HEK293T (cell line): Measurements from ENCODE around the gene IPO4.

ENCODE experiments used
- CTCF ChIA-PET: fragments of 350-600 bp; formaldehyde crosslinking; extraction: SDS; loops from one replicate; lab custom pipeline; 2021; ENCODE audit warnings: antibody characterized with exemption, inconsistent platforms; lab: Yijun Ruan, JAX
- POLR2A ChIA-PET: fragments of 350-600 bp; formaldehyde crosslinking; extraction: SDS; loops from one replicate; lab custom pipeline; 2020; ENCODE audit warnings: antibody characterized with exemption, inconsistent platforms; lab: Yijun Ruan, JAX
- DNase-seq: peaks from one replicate; pipeline ENCODE4 v3.0.0; 2012; ENCODE audit warnings: mixed read lengths; ENCODE audit errors: extremely low spot score
- ARNT ChIP-seq: fragments of 450-650 bp; IDR thresholded peaks from 2 replicates; pipeline ENCODE4 v1.6.1; 2017; ENCODE audit warnings: mild to moderate bottlenecking
- BHLHE40 ChIP-seq: fragments of 450-650 bp; IDR thresholded peaks from 2 replicates; pipeline ENCODE4 v1.6.1; 2016; ENCODE audit warnings: mild to moderate bottlenecking, moderate library complexity, borderline replicate concordance
- CTBP1 ChIP-seq: fragments of 450-650 bp; IDR thresholded peaks from 2 replicates; pipeline ENCODE4 v1.6.1; 2016; ENCODE audit warnings: borderline replicate concordance
- ELF4 ChIP-seq: fragments of 450-650 bp; IDR thresholded peaks from 2 replicates; pipeline ENCODE4 v1.6.1; 2017; ENCODE audit warnings: antibody characterized with exemption
- FOXA1 ChIP-seq: fragments of 450-650 bp; IDR thresholded peaks from 2 replicates; pipeline ENCODE4 v1.6.1; 2016; ENCODE audit warnings: mild to moderate bottlenecking
- FOXK2 ChIP-seq: fragments of 450-650 bp; IDR thresholded peaks from 2 replicates; pipeline ENCODE4 v1.6.1; 2016; ENCODE audit warnings: mild to moderate bottlenecking
- FOXM1 ChIP-seq: fragments of 450-650 bp; IDR thresholded peaks from 2 replicates; pipeline ENCODE4 v1.6.1; 2017; ENCODE audit warnings: mild to moderate bottlenecking, borderline replicate concordance
- HDGF ChIP-seq: fragments of 450-650 bp; IDR thresholded peaks from 2 replicates; pipeline ENCODE4 v1.6.1; 2017; ENCODE audit warnings: antibody characterized with exemption, borderline replicate concordance
- L3MBTL2 ChIP-seq: fragments of 450-650 bp; conservative IDR thresholded peaks from 2 replicates; pipeline ENCODE4 v1.6.1; 2016; ENCODE audit warnings: mild to moderate bottlenecking
- LEF1 ChIP-seq: fragments of 450-650 bp; IDR thresholded peaks from 2 replicates; pipeline ENCODE4 v1.6.1; 2017; ENCODE audit warnings: mild to moderate bottlenecking, borderline replicate concordance
- NFRKB ChIP-seq: fragments of 450-650 bp; IDR thresholded peaks from 2 replicates; pipeline ENCODE4 v1.6.1; 2016; ENCODE audit warnings: mild to moderate bottlenecking, moderate library complexity
- PKNOX1 ChIP-seq: fragments of 450-650 bp; IDR thresholded peaks from 2 replicates; pipeline ENCODE4 v1.6.1; 2016
- SP1 ChIP-seq: fragments of 450-650 bp; IDR thresholded peaks from 2 replicates; pipeline ENCODE4 v1.6.1; 2017
- SUZ12 ChIP-seq: fragments of 450-650 bp; IDR thresholded peaks from 2 replicates; pipeline ENCODE4 v1.6.1; 2016; ENCODE audit warnings: mild to moderate bottlenecking
- TARDBP ChIP-seq: fragments of 450-650 bp; IDR thresholded peaks from 2 replicates; pipeline ENCODE4 v1.6.1; 2016
- ZNF384 ChIP-seq: fragments of 450-650 bp; IDR thresholded peaks from 2 replicates; pipeline ENCODE4 v1.6.1; 2016

IPO4 gene

GRCh38 chr14:24141097-24141880 lies 47.3 kb downstream of the IPO4 start, which contains the start of gene EMC9:
Gene EMC9, minus strand, starts transcription at chr14:24141591. Its CDS starts 287 bp downstream, at chr14:24141304.
- ChIA-PET POLR2A (interaction anchor here (0.6 to 3.0 kb wide), 32 partner anchors 8 to 301 kb away, joined by 3 to 37 read pairs (median 6); partner anchors contain the start of genes CARMIL3, CHMP4A, DCAF11 and FITM1), CTCF (interaction anchor here (0.6 to 1.2 kb wide), 5 partner anchors 8 to 79 kb away, joined by 4 to 11 read pairs (median 5); partner anchors contain the start of gene IRF9)
- TF ChIP-seq TARDBP (no peak), ZNF384 (no peak), FOXM1 (no peak), NFRKB (no peak), BHLHE40 (no peak), ELF4 (peak; percentile 58), FOXA1 (no peak), CTBP1 (no peak), L3MBTL2 (peak; percentile 44; the same call in 1 of the 2 replicates), PKNOX1 (peak; percentile 97), SUZ12 (no peak), LEF1 (no peak), ARNT (no peak), SP1 (no peak), HDGF (0 out of 2 replicates have a peak, but pooled peaks have one; percentile 61), FOXK2 (no peak)
- peak; percentile 91 for DNase-seq

GRCh38 chr14:24139272-24139934 lies 49.2 kb downstream of the IPO4 start:
- TF ChIP-seq CTBP1 = no peak
- DNase-seq = no peak
- POLR2A ChIA-PET = interaction anchor here (1.1 to 4.0 kb wide), 8 partner anchors 8 to 87 kb away, joined by 3 to 34 read pairs (median 12); partner anchors contain the start of genes CARMIL3, CHMP4A, DCAF11 and IRF9
- CTCF ChIA-PET = interaction anchor here (1.9 to 2.6 kb wide), 2 partner anchors 21 to 31 kb away, joined by 6 read pairs; partner anchors contain the start of gene IRF9

- TF ChIP-seq FOXA1 (no peak), NFRKB (no peak), SUZ12 (no peak), FOXM1 (no peak), ELF4 (no peak), FOXK2 (no peak), TARDBP (no peak)
- DNase-seq = no peak
- ChIA-PET CTCF (interaction anchor here (1.9 to 2.6 kb wide), 2 partner anchors 22 to 30 kb away, joined by 6 read pairs; partner anchors contain the start of gene IRF9), POLR2A (interaction anchor here (0.6 to 4.0 kb wide), 10 partner anchors 8 to 674 kb away, joined by 3 to 34 read pairs (median 4); partner anchors contain the start of genes CHMP4A, DCAF11, IRF9 and NRL)
These were observed 50.0 kb downstream of the IPO4 start for GRCh38 chr14:24138396-24139271.

GRCh38 chr14:24137529-24138395 lies 50.9 kb downstream of the IPO4 start:
- TF ChIP-seq ARNT = no peak
- no peak for TF ChIP-seq FOXM1
- TF ChIP-seq L3MBTL2 = no peak
- no peak for TF ChIP-seq TARDBP
- no peak for TF ChIP-seq SUZ12
- no peak for TF ChIP-seq ELF4
- no peak for TF ChIP-seq CTBP1
- TF ChIP-seq PKNOX1 = no peak
- TF ChIP-seq BHLHE40 = no peak
- TF ChIP-seq NFRKB = no peak
- TF ChIP-seq FOXK2 = no peak
- no peak for TF ChIP-seq LEF1
- TF ChIP-seq HDGF = no peak
- TF ChIP-seq ZNF384 = no peak
- no peak for TF ChIP-seq FOXA1
- TF ChIP-seq SP1 = no peak
- POLR2A ChIA-PET = interaction anchor here (1.0 to 4.0 kb wide), 14 partner anchors 9 to 105 kb away, joined by 3 to 62 read pairs (median 6); partner anchors contain the start of genes CARMIL3, CHMP4A, DCAF11 and IRF9
- no peak for DNase-seq
- CTCF ChIA-PET = interaction anchor here (1.6 to 2.6 kb wide), 2 partner anchors 23 to 29 kb away, joined by 6 read pairs; partner anchors contain the start of gene IRF9
